ENCODE results near the gene SNX21.
A peak's percentile ranks its signal among the peaks of the same experiment; 100 is the strongest.

The SNX21 gene

GRCh38 chr20:45874576-45874975, 41.0 kb downstream of the SNX21 start:
- no peaks in the 10 kb centered on the region for H3K9me2 ChIP-seq (replicated peaks; ENCODE audit: insufficient read depth, low read length)
- TF ChIP-seq EZH2phosphoT487 (conservative IDR thresholded peaks at IDR 0.05; ENCODE audit: low read length) (no peak), CTCF (IDR thresholded peaks at IDR 0.05; ENCODE audit: insufficient read depth, low read length, poor library complexity, severe bottlenecking) (no peak)
- H4K20me1 ChIP-seq (ENCODE audit: low read depth, low read length), result no peaks in the 10 kb centered on the region
- H3K27me3 ChIP-seq (ENCODE audit: low read length), result no peaks in the 10 kb centered on the region
- no peak overlapping the region for H3K4me3 ChIP-seq (ENCODE audit: insufficient read depth, low read length, poor library complexity, severe bottlenecking)
- no peak overlapping the region for H2AFZ ChIP-seq (ENCODE audit: low read depth, low read length, severe bottlenecking)
- H3K9ac ChIP-seq (ENCODE audit: low read length), result no peak overlapping the region
- H3K9me3 ChIP-seq (ENCODE audit: insufficient read depth, low read length), result no peaks in the 10 kb centered on the region
- H3K79me2 ChIP-seq (ENCODE audit: insufficient read depth, low read length), result no peaks in the 10 kb centered on the region
- no peak overlapping the region for H3K27ac ChIP-seq (ENCODE audit: low read depth, low read length)
- H3K4me2 ChIP-seq (ENCODE audit: low read depth, low read length, poor library complexity, severe bottlenecking), result no peak overlapping the region
- no peaks in the 10 kb centered on the region for H3K36me3 ChIP-seq (ENCODE audit: low read length)
- no peaks in the 10 kb centered on the region for H3F3A ChIP-seq (ENCODE audit: insufficient read depth)

DNA sequence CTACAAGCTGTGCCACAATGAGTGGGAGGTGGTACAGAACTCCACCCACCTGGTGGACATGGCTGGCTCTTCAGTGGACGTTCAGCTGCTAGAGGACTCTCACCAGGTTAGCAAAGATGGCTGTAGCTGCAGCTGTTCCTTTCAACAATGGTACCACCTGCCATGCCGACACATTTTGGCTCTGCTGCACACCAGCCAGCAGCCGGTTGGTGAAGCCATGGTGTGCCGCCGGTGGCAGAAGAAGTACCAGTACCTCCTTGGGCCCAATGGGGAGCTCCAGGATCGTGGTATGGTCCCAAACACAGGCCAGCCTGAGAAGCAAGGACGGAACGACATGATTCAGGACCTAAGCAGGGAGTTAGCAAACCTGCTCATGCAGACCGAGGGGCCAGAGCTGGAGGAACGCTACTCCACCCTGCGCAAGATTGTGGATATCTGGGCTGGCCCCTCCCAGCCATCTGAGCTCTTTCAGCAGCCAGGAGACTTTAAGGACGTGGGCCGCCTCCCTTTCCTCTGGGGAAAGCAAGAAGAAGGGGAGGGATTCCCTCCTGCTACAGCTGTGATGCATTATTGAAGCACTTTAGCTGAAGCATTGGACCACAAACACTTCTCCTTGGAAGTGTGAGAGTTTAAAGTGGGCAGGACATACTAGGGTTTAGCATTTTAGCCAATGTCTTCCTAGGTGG, 44.6 kb downstream of the SNX21 start:
- no peak overlapping the region for H2AFZ ChIP-seq (ENCODE audit: low read depth, low read length, severe bottlenecking)
- no peaks in the 10 kb centered on the region for H3K36me3 ChIP-seq (ENCODE audit: low read length)
- H3K4me3 ChIP-seq (ENCODE audit: insufficient read depth, low read length, poor library complexity, severe bottlenecking), result no peak overlapping the region
- peaks cover 5% of the 10 kb centered on the region for H3K79me2 ChIP-seq (ENCODE audit: insufficient read depth, low read length)
- H3K9me3 ChIP-seq (ENCODE audit: insufficient read depth, low read length), result no peaks in the 10 kb centered on the region
- no peaks in the 10 kb centered on the region for H4K20me1 ChIP-seq (ENCODE audit: low read depth, low read length)
- no peaks in the 10 kb centered on the region for H3K27me3 ChIP-seq (ENCODE audit: low read length)
- H3K4me2 ChIP-seq (ENCODE audit: low read depth, low read length, poor library complexity, severe bottlenecking), result no peak overlapping the region
- no peak overlapping the region for H3K9ac ChIP-seq (ENCODE audit: low read length)
- H3F3A ChIP-seq (ENCODE audit: insufficient read depth), result no peaks in the 10 kb centered on the region
- no peak for TF ChIP-seq EZH2phosphoT487 (conservative IDR thresholded peaks at IDR 0.05; ENCODE audit: low read length)
- no peak for TF ChIP-seq CTCF (IDR thresholded peaks at IDR 0.05; ENCODE audit: insufficient read depth, low read length, poor library complexity, severe bottlenecking)
- H3K27ac ChIP-seq (ENCODE audit: low read depth, low read length), result no peak overlapping the region
- no peaks in the 10 kb centered on the region for H3K9me2 ChIP-seq (replicated peaks; ENCODE audit: insufficient read depth, low read length)

- H3K9me3 ChIP-seq (ENCODE audit: insufficient read depth, low read length), result no peaks in the 10 kb centered on the region
- H3K27ac ChIP-seq (ENCODE audit: low read depth, low read length), result 0 out of 2 replicates have a peak within 1 kb of the TSS, but pooled peaks have one; percentile 10
- H3F3A ChIP-seq (ENCODE audit: insufficient read depth), result no peaks in the 10 kb centered on the region
- peaks cover 5% of the 10 kb centered on the region for H3K79me2 ChIP-seq (ENCODE audit: insufficient read depth, low read length)
- peak within 1 kb of the TSS; percentile 97 for H3K4me2 ChIP-seq (ENCODE audit: low read depth, low read length, poor library complexity, severe bottlenecking)
- peak within 1 kb of the TSS; percentile 29 for H2AFZ ChIP-seq (ENCODE audit: low read depth, low read length, severe bottlenecking)
- peak within 1 kb of the TSS; percentile 74 for H3K4me3 ChIP-seq (ENCODE audit: insufficient read depth, low read length, poor library complexity, severe bottlenecking)
- peak within 1 kb of the TSS; percentile 78 for H3K9ac ChIP-seq (ENCODE audit: low read length)
- TF ChIP-seq EZH2phosphoT487 (conservative IDR thresholded peaks at IDR 0.05; ENCODE audit: low read length) (no peak), CTCF (IDR thresholded peaks at IDR 0.05; ENCODE audit: insufficient read depth, low read length, poor library complexity, severe bottlenecking) (no peak)
- H4K20me1 ChIP-seq (ENCODE audit: low read depth, low read length), result no peaks in the 10 kb centered on the region
- H3K9me2 ChIP-seq (replicated peaks; ENCODE audit: insufficient read depth, low read length), result no peaks in the 10 kb centered on the region
- no peaks in the 10 kb centered on the region for H3K36me3 ChIP-seq (ENCODE audit: low read length)
- H3K27me3 ChIP-seq (ENCODE audit: low read length), result no peaks in the 10 kb centered on the region
Observed at GRCh38 chr20:45880988-45881788, 47.6 kb downstream of the SNX21 start, which contains the start of gene ZSWIM1. ZSWIM1 (plus strand) TSS chr20:45881227; CDS start chr20:45882593, 1,366 bp downstream.

Data from SU-DHL-6 (cell line).